ENCODE data around the gene PMCH.

GRCh38 chr12:102204025-102204424, 6.4 kb upstream of the PMCH start:
- TF ChIP-seq POLR2A (IDR thresholded peaks at IDR 0.05) (no peak), CTCF (IDR thresholded peaks at IDR 0.05) (no peak)
